Caco-2 (cell line): ENCODE measurements around the gene XKRX. TPM values are rescaled to one million over a fixed set of nuclear protein-coding genes. Genes with fewer than 3 reads are reported as not detected.

ENCODE experiments used
- BruUV-seq: library from RNA; stranded (reverse); fragments of 400-500 nt; replicated peaks from 2 replicates; lab custom pipeline; 2021; lab: Mats Ljungman, UMichigan
- CTCF ChIA-PET: fragments of 300-600 bp; sonication (Branson Sonifier 250); formaldehyde crosslinking; loops from one replicate; lab custom pipeline; 2022; ENCODE audit warnings: antibody characterized with exemption; lab: Charles Lee
- POLR2A ChIA-PET: fragments of 300-600 bp; sonication (Branson Sonifier 250); formaldehyde crosslinking; loops from one replicate; lab custom pipeline; 2022; ENCODE audit warnings: antibody characterized with exemption; lab: Charles Lee
- DNase-seq, 2 experiments: peaks; one replicate each; pipeline versions ENCODE4 v3.0.0 to v3.0.0-alpha.2; 2020 to 2022
- H3K27me3 ChIP-seq: replicated peaks from 2 replicates; pipeline ENCODE4 v1.6.0; 2011; ENCODE audit warnings: low read length; ENCODE audit not compliant: control insufficient read depth, insufficient read depth
- H3K36me3 ChIP-seq: 2 replicates; pipeline ENCODE4 v1.5.1; 2011; ENCODE audit warnings: low read length; ENCODE audit not compliant: control insufficient read depth, insufficient read depth
- H3K4me1 ChIP-seq: fragments of 250-450 bp; sonication (Bioruptor Pico); 2 replicates; pipeline ENCODE4 v1.5.1; 2020; ENCODE audit warnings: mild to moderate bottlenecking
- H3K4me3 ChIP-seq: 2 replicates; pipeline ENCODE4 v1.5.1; 2011; ENCODE audit warnings: low read depth, mild to moderate bottlenecking, control low read depth, low read length
- H3K9me3 ChIP-seq: fragments of 250-450 bp; sonication (Bioruptor Pico); 2 replicates; pipeline ENCODE4 v1.5.1; 2020; ENCODE audit warnings: mild to moderate bottlenecking, moderate library complexity
- H3K27ac Mint-ChIP-seq: one replicate; pipeline ENCODE4 v1.8.0; 2022; ENCODE audit warnings: mixed read lengths; ENCODE audit not compliant: unreplicated experiment
- H3K27me3 Mint-ChIP-seq: one replicate; pipeline ENCODE4 v1.8.0; 2022; ENCODE audit warnings: mixed read lengths; ENCODE audit not compliant: insufficient read depth, unreplicated experiment
- H3K36me3 Mint-ChIP-seq: one replicate; pipeline ENCODE4 v1.8.0; 2022; ENCODE audit warnings: mild to moderate bottlenecking, mixed read lengths; ENCODE audit not compliant: insufficient read depth, unreplicated experiment
- H3K4me1 Mint-ChIP-seq: one replicate; pipeline ENCODE4 v1.8.0; 2022; ENCODE audit warnings: low read depth, mixed read lengths; ENCODE audit not compliant: unreplicated experiment
- H3K4me3 Mint-ChIP-seq: one replicate; pipeline ENCODE4 v1.8.0; 2022; ENCODE audit warnings: mild to moderate bottlenecking, moderate library complexity, mixed read lengths; ENCODE audit not compliant: unreplicated experiment
- H3K9me3 Mint-ChIP-seq: one replicate; pipeline ENCODE4 v1.8.0; 2022; ENCODE audit warnings: mixed read lengths; ENCODE audit not compliant: unreplicated experiment
- CTCF ChIP-seq, 2 experiments: fragments of 200-600 bp in 1 of 2; IDR thresholded peaks; 1 replicate in 1 of 2; 2 replicates in 1 of 2; pipeline versions ENCODE4 v1.5.1 to v1.8.0; 2011 to 2022; ENCODE audit warnings: antibody characterized with exemption in 1 of 2, control low read depth in 1 of 2, inconsistent platforms in 1 of 2, low read depth in 1 of 2, low read length in 1 of 2, mild to moderate bottlenecking in 1 of 2, moderate library complexity in 1 of 2; ENCODE audit not compliant: insufficient read depth in 1 of 2, severe bottlenecking in 1 of 2, unreplicated experiment in 1 of 2
- intact Hi-C: fragments of 100-400 bp; cut with micrococcal nuclease; formaldehyde crosslinking; loops from one replicate; pipeline ENCODE4 v1.10.0; 2022; ENCODE audit not compliant: unreplicated experiment
- total RNA-seq: library from RNA; stranded (reverse); gene quantifications from 2 replicates; pipeline ENCODE4 v1.2.3, GENCODE V29; 2022

The XKRX gene
- total RNA-seq, 1 experiment from 2014 or later: 29.7 TPM

GRCh38 chrX:100931218-100931924 is 2.7 kb upstream of the XKRX start:
- TF ChIP-seq CTCF (IDR thresholded peaks at IDR 0.05; ENCODE audit: insufficient read depth in 1 of 2, low read depth in 1 of 2, low read length in 1 of 2, severe bottlenecking in 1 of 2, unreplicated experiment in 1 of 2): no peak
- ChIA-PET POLR2A (no interaction called here), CTCF (no interaction called here)
- BruUV-seq: no TSS peak
- intact Hi-C loops: no loop called here
- H3K27me3 ChIP-seq: no peaks in the 10 kb centered on the region
- no peaks in the 10 kb centered on the region for H3K36me3 ChIP-seq
- no peaks in the 10 kb centered on the region for H3K27me3 Mint-ChIP-seq
- no peak overlapping the region for H3K27ac Mint-ChIP-seq
- H3K4me1 Mint-ChIP-seq: no peaks in the 10 kb centered on the region
- DNase-seq: no peak
- peaks cover 5% of the 10 kb centered on the region for H3K36me3 Mint-ChIP-seq
- H3K9me3 Mint-ChIP-seq: peaks cover 15% of the 10 kb centered on the region
- H3K9me3 ChIP-seq: no peaks in the 10 kb centered on the region
- H3K4me3 Mint-ChIP-seq: peak overlapping the region; percentile 28
- H3K4me1 ChIP-seq: no peaks in the 10 kb centered on the region
- no peak overlapping the region for H3K4me3 ChIP-seq

- POLR2A ChIA-PET: no interaction called here
These were observed 2.3 kb downstream of the XKRX start for GRCh38 chrX:100926453-100926852.

GRCh38 chrX:100924375-100924774 is 4.3 kb downstream of the XKRX start:
- no peaks in the 10 kb centered on the region for H3K36me3 ChIP-seq
- peaks cover 13% of the 10 kb centered on the region for H3K4me1 ChIP-seq
- Mint-ChIP-seq H3K36me3 (peaks cover 17% of the 10 kb centered on the region), H3K9me3 (no peaks in the 10 kb centered on the region), H3K27ac (peak overlapping the region; percentile 1), H3K27me3 (no peaks in the 10 kb centered on the region), H3K4me3 (peak overlapping the region; percentile 88), H3K4me1 (peaks cover 7% of the 10 kb centered on the region)
- H3K27me3 ChIP-seq: no peaks in the 10 kb centered on the region
- DNase-seq: peak in 1 of 2 experiments; percentile 23
- H3K9me3 ChIP-seq: no peaks in the 10 kb centered on the region
- no peak overlapping the region for H3K4me3 ChIP-seq
- ChIA-PET POLR2A (no interaction called here), CTCF (no interaction called here)
- no TSS peak for BruUV-seq
- TF ChIP-seq CTCF (IDR thresholded peaks at IDR 0.05; ENCODE audit: insufficient read depth in 1 of 2, low read depth in 1 of 2, low read length in 1 of 2, severe bottlenecking in 1 of 2, unreplicated experiment in 1 of 2): no peak
- intact Hi-C loops: loop anchor here (10.0 kb wide), 1 partner anchor 130 kb away; the partner anchor contains the start of gene TRMT2B

More at GRCh38 chrX:100926453-100926852, 2.3 kb downstream of the XKRX start:
- Mint-ChIP-seq H3K4me1 (peaks cover 7% of the 10 kb centered on the region), H3K27ac (peak overlapping the region; percentile 48), H3K9me3 (peaks cover 6% of the 10 kb centered on the region), H3K27me3 (no peaks in the 10 kb centered on the region), H3K36me3 (peaks cover 10% of the 10 kb centered on the region), H3K4me3 (peak overlapping the region; percentile 88)
- peak; percentile 46 to 64 for DNase-seq
- TSS peak; percentile 10 for BruUV-seq
- Histone ChIP-seq H3K36me3 (no peaks in the 10 kb centered on the region), H3K4me3 (peak overlapping the region; percentile 49), H3K27me3 (no peaks in the 10 kb centered on the region), H3K4me1 (peaks cover 13% of the 10 kb centered on the region), H3K9me3 (no peaks in the 10 kb centered on the region)
- intact Hi-C loops: loop anchor here (1.0 to 10.0 kb wide), 2 partner anchors 128 to 172 kb away; partner anchors contain the start of genes CENPI and TRMT2B
- CTCF ChIA-PET: no interaction called here
- TF ChIP-seq CTCF (IDR thresholded peaks at IDR 0.05; ENCODE audit: insufficient read depth in 1 of 2, low read depth in 1 of 2, low read length in 1 of 2, severe bottlenecking in 1 of 2, unreplicated experiment in 1 of 2): no peak
